HG03280 (cell line): ENCODE results near the gene AGPAT3.
"Not testable (repeated sequence)": the region's sequence is repeated elsewhere in the genome, so short reads cannot be mapped to it uniquely, and the experiment has no call there.

Experiments used
- ATAC-seq: cut with Tn5 transposase; IDR thresholded peaks from one replicate; pipeline ENCODE4 v1.9.1; 2021; ENCODE audit warnings: mild to moderate bottlenecking, moderate library complexity; ENCODE audit not compliant: unreplicated experiment

Gene AGPAT3, protein sequence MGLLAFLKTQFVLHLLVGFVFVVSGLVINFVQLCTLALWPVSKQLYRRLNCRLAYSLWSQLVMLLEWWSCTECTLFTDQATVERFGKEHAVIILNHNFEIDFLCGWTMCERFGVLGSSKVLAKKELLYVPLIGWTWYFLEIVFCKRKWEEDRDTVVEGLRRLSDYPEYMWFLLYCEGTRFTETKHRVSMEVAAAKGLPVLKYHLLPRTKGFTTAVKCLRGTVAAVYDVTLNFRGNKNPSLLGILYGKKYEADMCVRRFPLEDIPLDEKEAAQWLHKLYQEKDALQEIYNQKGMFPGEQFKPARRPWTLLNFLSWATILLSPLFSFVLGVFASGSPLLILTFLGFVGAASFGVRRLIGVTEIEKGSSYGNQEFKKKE

DNA sequence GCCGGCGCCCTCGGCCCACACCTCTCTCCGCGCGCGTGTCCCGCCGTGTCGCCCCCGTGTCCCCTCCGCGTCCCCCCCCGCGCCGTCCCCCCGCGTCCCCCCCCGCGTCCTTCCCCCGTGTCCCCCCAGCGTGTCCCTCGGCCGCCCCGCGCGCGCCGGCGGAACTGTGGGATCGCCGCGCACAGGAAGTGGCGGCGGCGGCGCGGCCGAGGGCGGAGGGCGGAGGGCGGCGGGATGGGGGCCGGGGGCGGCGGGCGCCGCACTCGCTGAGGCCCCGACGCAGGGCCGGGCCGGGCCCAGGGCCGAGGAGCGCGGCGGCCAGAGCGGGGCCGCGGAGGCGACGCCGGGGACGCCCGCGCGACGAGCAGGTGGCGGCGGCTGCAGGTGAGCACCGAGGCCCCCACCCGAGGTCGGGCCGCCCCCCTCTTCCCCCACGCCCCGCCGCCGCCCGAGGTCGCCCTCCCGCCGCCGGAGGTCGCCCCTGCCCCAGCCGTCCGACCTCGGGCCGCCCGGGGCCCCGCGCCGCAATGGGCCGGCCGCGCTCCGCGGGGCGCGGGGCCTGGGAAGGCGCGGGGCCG is at the start of gene AGPAT3:
AGPAT3 (plus strand) TSS at position 262 of the 578 bp plus-strand sequence. CDS start 94,459 bp downstream, outside the sequence.
- ATAC-seq: no peak

DNA sequence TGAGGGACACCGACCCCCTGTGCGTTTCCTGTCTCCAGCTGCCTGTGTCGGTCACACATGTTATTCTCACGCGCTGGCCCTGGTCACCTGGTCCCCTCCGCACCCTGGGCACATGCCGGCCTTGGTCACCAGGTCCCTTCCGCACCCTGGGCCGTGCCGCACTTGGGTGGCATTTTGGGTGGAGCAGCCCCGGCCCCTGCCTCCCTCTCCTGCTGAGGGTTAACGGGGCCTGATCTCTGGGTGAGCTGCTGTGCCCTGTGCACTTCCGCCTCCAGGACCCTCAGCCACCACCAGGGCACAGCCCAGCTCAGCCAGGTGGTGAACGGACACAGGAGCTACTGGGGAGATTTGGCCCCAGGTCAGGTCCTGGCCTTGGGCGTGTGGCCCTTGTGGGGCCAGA is 49.0 kb upstream of the AGPAT3 start:
- ATAC-seq: no peak

DNA sequence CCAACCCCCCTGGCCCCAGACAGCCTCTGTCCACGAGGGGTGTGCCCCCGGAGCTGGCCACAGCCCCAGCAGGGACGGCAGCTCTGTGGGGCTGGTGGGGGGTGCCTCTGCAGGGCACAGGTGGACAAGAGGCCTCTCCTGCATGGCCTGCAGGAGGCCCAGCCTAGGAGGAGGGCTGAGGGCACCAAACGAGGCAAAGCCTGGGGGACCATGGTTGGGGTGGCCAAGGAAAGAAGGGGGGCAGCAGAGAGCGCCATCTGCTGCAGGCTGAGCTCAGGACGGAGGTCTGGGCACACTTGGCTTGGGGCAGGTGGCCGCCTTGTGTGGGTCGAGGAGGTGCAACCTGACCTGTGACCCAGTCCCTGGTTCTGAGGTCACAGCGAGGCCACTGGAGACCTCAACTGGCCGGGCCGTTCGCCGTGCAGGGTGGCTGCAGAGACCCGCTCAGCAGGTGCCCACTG is 48.4 kb upstream of the AGPAT3 start:
- no peak for ATAC-seq

DNA sequence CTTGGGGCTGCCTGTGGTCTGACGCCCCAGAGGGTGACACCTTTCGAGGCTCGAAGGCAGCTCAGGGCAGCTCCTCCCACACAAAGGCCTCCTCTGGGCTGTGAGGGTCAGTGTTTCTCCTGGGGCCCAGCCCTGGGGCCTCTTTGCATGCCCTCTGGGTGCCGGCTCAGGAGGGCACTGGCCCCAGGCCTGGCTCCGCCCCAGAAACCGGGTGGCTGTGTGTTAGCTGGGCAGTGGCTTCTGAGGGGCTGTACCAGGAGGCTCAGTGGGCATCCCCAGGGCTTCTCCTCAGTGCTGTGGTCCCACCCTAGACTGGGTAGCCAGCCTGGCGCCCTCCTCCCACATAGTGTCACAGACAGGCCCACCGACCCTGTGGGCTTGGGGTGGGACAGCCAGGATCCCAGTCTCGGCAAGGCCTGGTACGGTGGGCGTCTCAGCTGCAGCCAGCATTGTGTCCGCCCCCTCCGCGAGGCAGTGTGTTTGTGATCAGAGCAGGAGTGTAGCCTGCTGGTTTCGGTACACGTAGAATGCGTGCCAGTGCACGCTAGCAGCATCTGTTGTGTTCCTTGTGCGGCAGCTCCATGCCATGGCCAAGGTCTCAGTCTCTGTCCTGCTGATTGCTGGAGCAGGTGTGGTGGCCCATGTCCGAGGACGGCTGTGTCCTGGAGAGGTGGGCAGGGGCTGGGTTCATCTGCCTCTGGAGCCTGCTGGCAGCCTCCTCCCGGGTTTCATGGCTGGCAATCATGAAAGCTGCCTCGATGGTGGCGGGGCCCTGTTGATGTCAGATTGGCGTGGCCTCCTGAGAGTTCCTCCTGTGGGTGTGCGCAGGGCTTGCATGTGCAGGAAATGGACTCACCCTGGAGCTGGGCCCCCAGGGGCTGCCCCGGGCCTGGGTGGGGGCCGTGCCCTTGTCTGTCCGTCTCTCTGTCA is 47.6 kb upstream of the AGPAT3 start:
- no peak for ATAC-seq

DNA sequence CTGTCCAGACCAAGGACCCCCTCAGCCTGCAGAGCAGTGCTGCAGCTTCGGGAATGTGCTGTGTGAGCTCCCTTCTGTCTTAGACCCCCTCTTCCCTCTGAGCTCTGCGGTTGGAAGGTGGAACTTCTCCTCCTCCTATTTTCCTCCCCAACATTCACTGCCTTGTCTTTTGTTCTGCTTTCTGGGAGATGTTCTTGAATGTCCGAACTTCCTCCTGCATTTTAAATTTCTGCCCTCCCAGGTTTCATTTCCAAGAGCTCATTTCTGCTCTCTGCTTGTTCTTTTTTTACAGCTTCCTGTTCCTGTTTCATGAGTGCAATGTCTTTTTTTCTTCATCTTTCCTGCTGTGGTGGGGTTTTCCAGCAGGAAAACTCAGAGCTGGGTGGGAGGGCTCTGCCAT is 46.3 kb upstream of the AGPAT3 start:
- no peak for ATAC-seq

DNA sequence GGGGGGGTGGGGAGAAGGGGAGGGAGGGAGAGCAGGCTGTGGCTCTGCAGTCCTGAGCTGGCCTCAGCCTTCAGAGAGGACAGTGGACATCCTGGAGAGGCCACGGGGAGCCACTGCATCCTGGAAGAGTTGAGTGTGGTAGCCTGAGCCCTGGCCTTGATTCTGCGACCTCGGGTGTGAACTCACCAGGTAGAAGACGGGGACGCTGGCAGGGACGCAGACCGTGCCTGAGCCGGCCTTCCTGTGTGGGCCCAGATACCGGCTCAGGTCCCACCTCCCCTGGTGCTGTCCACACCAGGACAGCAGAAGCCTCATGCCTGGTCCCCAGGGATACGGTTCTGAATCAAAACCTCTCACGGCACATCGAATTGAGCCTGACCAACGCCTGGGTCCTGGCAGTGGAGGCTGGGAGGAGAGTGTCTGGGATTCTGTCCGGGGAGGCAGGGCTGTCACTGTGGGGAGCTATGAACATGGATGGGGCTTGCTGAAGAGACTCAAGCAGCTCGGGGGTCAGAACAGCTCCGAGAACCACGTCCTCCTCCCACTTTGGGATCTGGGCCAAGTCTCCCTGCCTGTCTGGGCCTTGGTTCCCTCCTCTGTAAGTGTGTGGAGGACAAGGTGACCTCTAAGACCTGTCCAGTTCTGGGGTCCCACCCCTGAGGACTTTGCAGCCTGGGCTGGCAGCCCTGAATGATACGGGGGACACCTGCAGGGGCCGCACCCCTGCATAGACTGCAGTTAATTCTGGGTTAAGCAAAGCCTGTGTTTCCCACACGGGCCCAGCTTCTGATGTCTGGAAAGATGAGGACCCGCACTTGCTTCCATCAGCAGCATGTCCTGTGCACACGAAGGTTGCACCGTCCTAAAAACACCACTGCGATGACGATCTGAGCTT is 45.3 kb upstream of the AGPAT3 start:
- no peak for ATAC-seq

DNA sequence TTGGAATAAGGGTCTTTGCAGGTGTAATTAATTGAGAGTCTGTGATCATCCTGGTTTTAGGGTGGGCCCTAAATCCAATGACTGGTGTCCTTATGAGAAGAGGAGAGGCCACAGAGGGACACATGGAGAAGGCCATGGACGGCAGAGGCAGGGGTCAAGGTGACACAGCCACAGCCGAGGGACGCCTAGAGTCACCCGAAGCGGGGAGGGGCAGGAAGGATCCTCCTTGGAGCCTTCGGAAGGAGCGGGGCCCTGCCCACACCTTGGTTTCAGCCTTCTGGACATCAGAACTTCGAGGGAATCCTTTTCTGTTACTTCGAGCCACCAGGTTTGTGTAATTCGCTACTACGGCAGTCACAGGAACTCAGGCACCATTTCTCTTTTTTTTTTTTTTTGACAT is 44.6 kb upstream of the AGPAT3 start:
- ATAC-seq: no peak

DNA sequence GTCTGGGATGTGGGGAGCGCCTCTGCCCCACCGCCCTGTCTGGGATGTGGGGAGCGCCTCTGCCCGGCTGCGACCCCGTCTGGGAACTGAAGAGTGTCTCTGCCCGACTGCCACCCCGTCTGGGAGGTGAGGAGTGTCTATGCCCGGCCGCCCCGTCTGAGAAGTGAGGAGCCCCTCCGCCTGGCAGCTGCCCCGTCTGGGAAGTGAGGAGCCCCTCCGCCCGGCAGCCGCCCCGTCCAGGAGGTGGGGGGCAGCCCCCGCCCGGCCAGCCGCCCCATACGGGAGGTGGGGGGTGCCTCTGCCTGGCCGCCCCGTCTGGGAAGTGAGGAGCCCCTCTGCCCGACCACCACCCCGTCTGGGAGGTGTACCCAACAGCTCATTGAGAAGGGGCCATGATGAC is 42.9 kb upstream of the AGPAT3 start:
- not testable (repeated sequence) for ATAC-seq

DNA sequence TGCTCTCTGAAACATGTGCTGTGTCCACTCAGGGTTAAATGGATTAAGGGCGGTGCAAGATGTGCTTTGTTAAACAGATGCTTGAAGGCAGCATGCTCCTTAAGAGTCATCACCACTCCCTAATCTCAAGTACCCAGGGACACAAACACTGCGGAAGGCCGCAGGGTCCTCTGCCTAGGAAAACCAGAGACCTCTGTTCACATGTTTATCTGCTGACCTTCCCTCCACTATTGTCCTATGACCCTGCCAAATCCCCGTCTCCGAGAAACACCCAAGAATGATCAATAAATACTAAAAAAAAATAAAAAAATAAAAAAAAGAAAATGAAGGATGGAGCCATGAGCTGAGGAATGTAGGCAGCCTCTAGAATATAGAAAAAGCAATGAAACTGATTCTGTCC is 42.3 kb upstream of the AGPAT3 start:
- ATAC-seq: not testable (repeated sequence)

DNA sequence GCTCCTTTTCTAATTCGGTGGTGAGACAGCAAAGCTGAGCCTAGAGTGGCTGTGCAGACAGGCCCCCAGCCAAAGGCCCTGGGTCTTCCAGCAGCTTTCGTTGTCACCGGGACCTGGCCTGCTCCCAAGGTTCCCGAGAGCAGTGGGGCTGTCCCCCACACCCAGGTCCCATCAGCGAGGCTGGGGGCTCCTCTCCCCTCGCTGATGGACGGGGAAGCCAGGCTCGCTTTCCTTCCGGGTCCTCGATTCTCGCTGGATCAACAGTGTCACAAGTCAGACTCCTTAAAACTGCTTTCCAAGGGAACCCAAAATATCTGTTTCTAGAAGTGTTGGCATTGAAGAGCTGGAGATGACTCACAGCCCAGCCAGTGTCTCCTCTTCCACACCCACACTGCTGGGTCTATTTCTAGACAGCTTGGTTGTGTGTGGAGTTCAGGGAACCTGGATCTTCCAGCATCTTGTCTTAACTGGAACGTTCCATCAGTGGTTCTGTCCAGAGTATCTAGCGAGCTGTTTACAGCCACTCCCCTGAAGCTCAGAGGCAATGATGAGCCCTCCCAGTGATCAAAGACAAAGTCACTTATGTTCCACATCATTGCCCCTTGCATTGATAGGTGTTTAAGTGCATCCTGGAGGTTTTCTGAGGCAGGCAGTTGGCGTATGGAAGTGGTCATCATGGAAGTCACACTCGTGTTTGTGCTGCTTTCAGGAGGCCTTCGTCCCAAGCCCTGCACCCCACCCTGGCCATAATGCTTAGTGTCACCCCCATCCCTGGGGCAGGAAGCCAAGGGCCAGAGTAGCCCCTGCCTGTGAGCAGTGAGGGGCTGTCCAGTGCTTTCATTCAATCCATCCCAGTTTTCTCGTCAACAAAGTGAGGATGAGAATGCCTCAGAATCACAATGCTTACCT is 40.4 kb upstream of the AGPAT3 start:
- no peak for ATAC-seq

DNA sequence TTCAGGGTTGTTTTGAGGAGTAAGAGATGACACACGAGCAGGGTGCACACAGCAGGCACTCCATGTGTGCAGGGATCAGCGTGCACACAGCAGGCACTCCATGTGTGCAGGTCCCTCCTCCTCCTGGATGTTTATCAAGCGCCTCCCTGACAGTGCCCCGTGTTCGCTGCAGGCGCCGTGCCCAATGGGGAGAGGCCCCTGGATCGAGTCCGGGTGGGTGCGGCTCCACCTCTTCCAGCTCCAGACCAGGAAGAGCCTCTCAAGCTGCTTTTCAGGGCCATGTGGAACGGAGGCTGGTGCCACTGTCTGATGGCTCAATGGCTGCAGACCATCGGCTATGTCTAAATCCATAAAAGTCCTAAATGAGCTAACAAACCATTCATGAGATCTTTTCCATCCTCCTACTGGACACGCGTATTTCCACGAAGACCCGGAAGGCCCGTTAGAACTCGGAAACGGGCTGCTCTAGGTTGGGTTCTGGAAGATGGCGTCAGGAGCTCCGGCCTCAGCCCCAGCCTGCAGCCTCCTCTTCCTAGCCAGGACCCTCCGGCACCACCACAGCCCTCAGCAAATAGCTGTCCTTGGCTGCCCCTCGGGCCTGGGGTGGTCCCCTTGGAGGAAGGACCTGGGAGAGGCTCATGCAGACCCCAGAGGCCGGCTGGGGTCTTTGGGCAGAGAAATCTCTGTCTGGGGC is 39.6 kb upstream of the AGPAT3 start:
- ATAC-seq: no peak

DNA sequence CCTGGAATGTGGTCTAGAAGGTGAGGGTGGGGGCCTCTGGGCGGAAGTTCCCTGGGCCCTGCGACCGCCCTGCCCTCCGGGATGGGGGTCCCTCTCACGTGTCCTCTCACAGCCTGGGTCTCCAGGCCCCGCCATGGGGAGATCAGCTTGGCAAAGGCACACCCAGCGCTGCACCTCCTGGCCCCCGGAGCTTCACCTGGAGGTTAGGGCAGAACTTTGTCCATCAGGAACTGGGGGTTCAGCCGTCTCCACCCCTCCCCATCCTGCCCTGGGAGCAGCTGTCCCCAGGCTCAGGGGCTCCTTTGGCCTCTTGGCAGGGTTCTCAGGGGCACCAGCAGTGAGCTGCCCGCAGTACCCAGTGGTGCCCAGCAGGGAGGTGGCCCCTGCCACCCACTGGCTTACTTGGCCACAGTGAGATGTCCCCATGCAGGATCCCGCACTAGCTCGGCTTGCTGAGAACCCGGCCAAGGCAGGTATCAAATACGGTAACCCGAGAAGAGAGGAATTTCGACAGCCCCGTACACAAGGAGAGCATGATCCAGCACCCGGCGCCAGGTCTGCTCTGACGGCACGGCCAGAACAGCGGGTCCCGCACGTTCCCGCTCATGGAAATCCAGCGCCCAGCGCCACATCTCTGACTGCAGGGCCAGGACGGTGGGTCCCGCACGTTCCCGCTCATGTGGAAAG is 38.9 kb upstream of the AGPAT3 start:
- no peak for ATAC-seq

DNA sequence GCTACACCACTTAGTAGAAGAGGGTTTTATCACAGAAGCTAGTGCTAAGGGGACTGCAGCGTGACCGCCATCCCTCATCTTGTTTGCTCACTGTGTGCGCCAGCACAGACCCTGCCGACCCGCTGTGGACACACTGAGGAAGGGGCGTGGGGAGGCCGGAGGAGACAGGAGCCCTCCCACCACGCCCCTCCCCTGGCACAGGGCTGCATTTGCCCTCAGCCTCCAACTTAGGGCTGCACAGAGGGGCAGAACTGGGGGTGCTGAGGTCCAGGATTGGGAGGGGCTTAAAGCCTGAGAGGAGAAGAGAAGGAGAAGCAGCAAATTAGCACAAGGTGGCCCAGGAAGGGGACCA is 38.4 kb upstream of the AGPAT3 start:
- no peak for ATAC-seq

DNA sequence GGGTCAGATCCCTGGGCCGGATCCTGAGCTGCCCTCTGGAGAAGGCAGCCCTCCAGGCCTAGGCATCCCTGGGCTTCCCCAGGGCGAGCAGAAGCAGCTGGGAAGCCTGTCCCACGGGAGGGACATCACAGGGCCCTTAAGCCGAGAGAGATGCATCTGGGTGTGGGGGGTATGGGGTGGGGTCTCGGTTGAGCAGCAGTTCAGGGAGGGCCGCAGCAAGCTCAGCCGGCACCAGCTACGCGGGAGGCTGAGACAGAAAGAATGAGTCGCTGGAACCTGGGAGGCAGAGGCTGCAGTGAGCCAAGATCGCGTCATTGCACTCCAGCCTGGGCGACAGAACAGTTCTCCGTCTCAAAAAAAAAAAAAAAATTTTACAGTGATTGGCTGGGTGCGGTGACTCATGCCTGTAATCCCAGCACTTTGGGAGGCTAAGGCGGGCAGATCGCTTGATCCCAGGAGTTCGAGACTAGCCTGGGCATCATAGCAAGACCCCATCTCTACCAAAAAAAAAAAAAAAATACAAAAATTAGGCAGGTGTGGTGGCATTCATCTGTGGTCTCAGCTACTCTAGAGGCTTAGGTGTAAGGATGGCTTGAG is 37.9 kb upstream of the AGPAT3 start:
- no peak for ATAC-seq

DNA sequence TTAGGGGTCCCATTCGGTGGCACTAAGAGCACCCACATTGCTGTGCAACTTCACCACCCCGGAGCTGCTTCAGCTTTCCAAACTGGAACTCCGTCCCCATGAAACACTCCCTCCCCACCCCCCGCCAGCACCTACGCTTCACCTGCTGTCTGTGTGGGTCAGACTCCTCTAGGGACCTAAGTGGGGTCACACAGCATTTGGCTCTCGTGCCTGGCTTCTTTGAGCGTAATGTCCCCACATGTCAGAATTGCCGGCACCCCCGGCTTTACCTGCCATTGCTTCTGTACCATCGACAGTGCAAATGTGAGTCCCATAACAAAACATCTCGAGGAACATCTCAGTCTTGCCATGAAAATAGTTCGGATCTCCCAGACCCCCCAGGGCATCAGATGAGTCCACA is 35.9 kb upstream of the AGPAT3 start:
- no peak for ATAC-seq

DNA sequence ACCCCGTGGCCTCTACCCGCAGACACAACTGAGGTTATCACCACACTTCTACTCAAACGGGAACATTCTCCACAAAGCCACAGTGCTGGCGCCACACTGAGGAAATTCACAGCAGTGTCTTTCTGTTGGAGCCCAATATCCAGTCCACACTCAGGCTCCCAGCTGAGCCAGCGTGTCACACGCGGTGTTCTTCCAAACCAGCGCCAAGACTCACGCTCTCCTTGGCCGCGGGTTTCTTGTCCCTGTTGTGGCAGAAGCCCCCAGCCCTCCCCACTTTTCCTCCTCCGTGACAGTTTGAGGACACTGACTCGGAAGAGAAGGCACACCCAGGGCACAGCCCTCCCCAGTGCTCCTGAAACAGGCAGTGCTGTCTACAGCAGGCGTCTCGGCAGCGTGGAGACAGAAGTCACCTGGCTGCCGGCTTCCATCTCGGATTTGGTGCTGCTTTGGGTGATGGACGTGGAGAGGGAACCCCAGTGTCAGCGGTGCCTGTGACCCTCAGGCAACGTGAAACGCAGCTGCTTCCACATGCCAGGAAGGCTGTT is 35.4 kb upstream of the AGPAT3 start:
- ATAC-seq: no peak

DNA sequence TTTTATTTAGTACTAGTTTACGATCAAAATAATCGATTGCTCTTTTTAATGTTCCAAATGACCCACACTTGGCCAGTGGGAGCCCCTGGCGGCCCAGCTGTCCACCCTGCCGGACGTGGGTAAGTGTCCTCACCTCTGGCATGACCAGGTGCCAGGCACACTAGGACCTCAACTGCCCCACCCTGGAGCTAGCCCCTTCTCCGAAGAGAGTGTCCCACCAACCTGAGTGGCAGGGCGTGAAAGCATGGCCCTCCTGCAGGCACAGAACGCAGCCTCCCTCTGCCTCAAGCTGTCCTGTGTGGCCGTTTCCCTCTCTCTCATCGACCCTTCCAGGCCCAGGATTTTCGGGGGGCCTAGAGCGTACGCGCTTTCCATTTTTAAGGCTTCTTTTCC is 32.9 kb upstream of the AGPAT3 start:
- ATAC-seq: no peak

DNA sequence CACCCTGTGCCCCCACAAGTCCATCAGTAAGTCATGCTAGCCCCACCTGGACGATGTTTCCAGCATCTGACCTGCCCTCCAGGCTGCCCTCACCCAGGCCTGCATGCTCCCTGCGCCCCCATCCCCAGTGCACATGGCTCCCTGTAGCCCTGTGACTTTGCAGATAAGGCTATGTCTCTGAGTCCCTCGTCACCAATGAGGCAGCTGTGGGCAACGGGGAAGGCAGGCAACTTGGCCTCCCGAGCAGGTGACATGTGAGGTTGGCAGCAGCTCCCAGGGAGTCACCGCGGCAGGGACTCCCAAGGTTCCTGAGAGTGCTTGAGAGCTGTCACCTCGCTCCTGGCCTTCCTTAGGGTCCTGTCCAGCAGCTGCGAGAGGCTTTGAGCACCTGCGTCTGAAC is 32.4 kb upstream of the AGPAT3 start:
- ATAC-seq: no peak
